T-helper 17 cell (primary cell): Measurements from ENCODE around the gene CHST11. TPM values are rescaled to one million over a fixed set of nuclear protein-coding genes. Genes with fewer than 3 reads are reported as not detected.

ENCODE experiments used
- ATAC-seq: fragments of 150-1000 bp; cut with Tn5 transposase; 2 replicates; pipeline ENCODE4 v1.10.0; 2021; ENCODE audit warnings: mild to moderate bottlenecking, moderate library complexity
- DNase-seq, 3 donors: peaks; one replicate each; pipeline versions ENCODE4 v3.0.0 to v3.0.0-alpha.2; 2020 to 2021
- H3K9me3 ChIP-seq: one replicate; pipeline ENCODE4 v1.7.0; 2013; ENCODE audit warnings: low read length, mild to moderate bottlenecking; ENCODE audit not compliant: control insufficient read depth, poor library complexity, severe bottlenecking
- H3K27ac Mint-ChIP-seq: one replicate; pipeline ENCODE4 v1.8.0; 2022; ENCODE audit warnings: mild to moderate bottlenecking, moderate library complexity, mixed read lengths
- H3K27me3 Mint-ChIP-seq: one replicate; pipeline ENCODE4 v1.8.0; 2022; ENCODE audit warnings: mixed read lengths
- H3K36me3 Mint-ChIP-seq: one replicate; pipeline ENCODE4 v1.8.0; 2022; ENCODE audit warnings: low read depth, mixed read lengths
- H3K4me1 Mint-ChIP-seq: one replicate; pipeline ENCODE4 v1.8.0; 2022; ENCODE audit warnings: mild to moderate bottlenecking, mixed read lengths
- H3K4me3 Mint-ChIP-seq: one replicate; pipeline ENCODE4 v1.8.0; 2022; ENCODE audit warnings: mild to moderate bottlenecking, moderate library complexity, mixed read lengths
- total RNA-seq, 4 donors: library from RNA in 2 of 4; stranded (reverse) in 2 of 4; gene quantifications; one replicate each; pipeline ENCODE4 v1.2.3 and lab custom pipeline; 2022 to 2026

The CHST11 gene
- total RNA-seq, 2 donors from 2014 or later: 76.6 to 78.3 TPM

GRCh38 chr12:104716172-104716571, 259.4 kb downstream of the CHST11 start:
- Mint-ChIP-seq H3K27me3 (no peaks in the 10 kb centered on the region), H3K4me1 (peaks cover 28% of the 10 kb centered on the region), H3K36me3 (no peaks in the 10 kb centered on the region), H3K4me3 (no peak overlapping the region), H3K27ac (peak overlapping the region; percentile 99)
- DNase-seq: no peak
- no peak for ATAC-seq
- H3K9me3 ChIP-seq: no peaks in the 10 kb centered on the region

GRCh38 chr12:104718304-104718929, 261.7 kb downstream of the CHST11 start:
- no peak for DNase-seq
- Mint-ChIP-seq H3K36me3 (no peaks in the 10 kb centered on the region), H3K27ac (peak overlapping the region; percentile 99), H3K4me3 (no peak overlapping the region), H3K4me1 (peaks cover 27% of the 10 kb centered on the region), H3K27me3 (no peaks in the 10 kb centered on the region)
- ATAC-seq: no peak
- H3K9me3 ChIP-seq: no peaks in the 10 kb centered on the region

GRCh38 chr12:104719700-104720338, 263.1 kb downstream of the CHST11 start:
- no peaks in the 10 kb centered on the region for H3K36me3 Mint-ChIP-seq
- H3K9me3 ChIP-seq: no peaks in the 10 kb centered on the region
- no peaks in the 10 kb centered on the region for H3K27me3 Mint-ChIP-seq
- peak overlapping the region; percentile 91 for H3K4me3 Mint-ChIP-seq
- peaks cover 24% of the 10 kb centered on the region for H3K4me1 Mint-ChIP-seq
- DNase-seq (no peak), ATAC-seq (no peak)
- H3K27ac Mint-ChIP-seq: peak overlapping the region; percentile 99

GRCh38 chr12:104720339-104721038, 263.7 kb downstream of the CHST11 start:
- Mint-ChIP-seq H3K27ac (peak overlapping the region; percentile 99), H3K36me3 (no peaks in the 10 kb centered on the region), H3K27me3 (no peaks in the 10 kb centered on the region), H3K4me3 (peak overlapping the region; percentile 91), H3K4me1 (peaks cover 25% of the 10 kb centered on the region)
- ATAC-seq: peak; percentile 84
- DNase-seq: peak; percentile 42 to 62 (median 50)
- H3K9me3 ChIP-seq: no peaks in the 10 kb centered on the region

- ATAC-seq: peak; percentile 21
- no peaks in the 10 kb centered on the region for H3K9me3 ChIP-seq
- H3K4me3 Mint-ChIP-seq: peak overlapping the region; percentile 91
- H3K27ac Mint-ChIP-seq: peak overlapping the region; percentile 99
- peaks cover 29% of the 10 kb centered on the region for H3K4me1 Mint-ChIP-seq
- H3K27me3 Mint-ChIP-seq: no peaks in the 10 kb centered on the region
- H3K36me3 Mint-ChIP-seq: no peaks in the 10 kb centered on the region
- no peak for DNase-seq
Observed at GRCh38 chr12:104721039-104721405, 264.3 kb downstream of the CHST11 start.

- H3K36me3 Mint-ChIP-seq: no peaks in the 10 kb centered on the region
- peak overlapping the region; percentile 99 for H3K27ac Mint-ChIP-seq
- H3K4me1 Mint-ChIP-seq: peaks cover 36% of the 10 kb centered on the region
- no peak for ATAC-seq
- no peaks in the 10 kb centered on the region for H3K27me3 Mint-ChIP-seq
- H3K4me3 Mint-ChIP-seq: peak overlapping the region; percentile 33
- H3K9me3 ChIP-seq: no peaks in the 10 kb centered on the region
- no peak for DNase-seq
Observed at GRCh38 chr12:104721936-104722335, 265.2 kb downstream of the CHST11 start.

- H3K36me3 Mint-ChIP-seq: no peaks in the 10 kb centered on the region
- peaks cover 43% of the 10 kb centered on the region for H3K4me1 Mint-ChIP-seq
- DNase-seq (no peak), ATAC-seq (no peak)
- H3K9me3 ChIP-seq: no peaks in the 10 kb centered on the region
- no peak overlapping the region for H3K4me3 Mint-ChIP-seq
- H3K27ac Mint-ChIP-seq: peak overlapping the region; percentile 99
- H3K27me3 Mint-ChIP-seq: no peaks in the 10 kb centered on the region
Observed at GRCh38 chr12:104722601-104723534, 266.1 kb downstream of the CHST11 start.

GRCh38 chr12:104723895-104724294, 267.1 kb downstream of the CHST11 start:
- H3K36me3 Mint-ChIP-seq: no peaks in the 10 kb centered on the region
- H3K27me3 Mint-ChIP-seq: no peaks in the 10 kb centered on the region
- peaks cover 41% of the 10 kb centered on the region for H3K4me1 Mint-ChIP-seq
- H3K4me3 Mint-ChIP-seq: no peak overlapping the region
- no peak for DNase-seq
- H3K9me3 ChIP-seq: no peaks in the 10 kb centered on the region
- no peak for ATAC-seq
- peak overlapping the region; percentile 99 for H3K27ac Mint-ChIP-seq

GRCh38 chr12:104724992-104725585, 268.3 kb downstream of the CHST11 start:
- Mint-ChIP-seq H3K27me3 (no peaks in the 10 kb centered on the region), H3K27ac (peak overlapping the region; percentile 99), H3K36me3 (no peaks in the 10 kb centered on the region), H3K4me3 (no peak overlapping the region), H3K4me1 (peaks cover 48% of the 10 kb centered on the region)
- H3K9me3 ChIP-seq: no peaks in the 10 kb centered on the region
- DNase-seq (no peak), ATAC-seq (no peak)

- H3K4me3 Mint-ChIP-seq: no peak overlapping the region
- H3K27me3 Mint-ChIP-seq: no peaks in the 10 kb centered on the region
- H3K36me3 Mint-ChIP-seq: no peaks in the 10 kb centered on the region
- DNase-seq: no peak
- no peaks in the 10 kb centered on the region for H3K9me3 ChIP-seq
- ATAC-seq: no peak
- peak overlapping the region; percentile 99 for H3K27ac Mint-ChIP-seq
- H3K4me1 Mint-ChIP-seq: peaks cover 48% of the 10 kb centered on the region
Observed at GRCh38 chr12:104725610-104726009, 268.9 kb downstream of the CHST11 start.

- H3K27ac Mint-ChIP-seq: peak overlapping the region; percentile 81
- DNase-seq (no peak), ATAC-seq (no peak)
- H3K36me3 Mint-ChIP-seq: no peaks in the 10 kb centered on the region
- H3K4me3 Mint-ChIP-seq: no peak overlapping the region
- H3K4me1 Mint-ChIP-seq: peaks cover 43% of the 10 kb centered on the region
- H3K27me3 Mint-ChIP-seq: no peaks in the 10 kb centered on the region
- H3K9me3 ChIP-seq: no peaks in the 10 kb centered on the region
Observed at GRCh38 chr12:104727726-104728465, 271.1 kb downstream of the CHST11 start.

- no peak for ATAC-seq
- Mint-ChIP-seq H3K27me3 (no peaks in the 10 kb centered on the region), H3K4me3 (no peak overlapping the region), H3K27ac (peak overlapping the region; percentile 73), H3K36me3 (no peaks in the 10 kb centered on the region), H3K4me1 (peaks cover 41% of the 10 kb centered on the region)
- no peak for DNase-seq
- no peaks in the 10 kb centered on the region for H3K9me3 ChIP-seq
Observed at GRCh38 chr12:104729091-104729490, 272.3 kb downstream of the CHST11 start.
